H1 (cell line): ENCODE results near the gene NAA38. TPM values are rescaled to one million over a fixed set of nuclear protein-coding genes. Genes with fewer than 3 reads are reported as not detected.

Experiments
- CBX5 ChIP-seq: fragments of 300-800, 300-1000 bp; sonication (generic); IDR thresholded peaks from 2 replicates; pipeline ENCODE4 v1.7.1; 2016; ENCODE audit warnings: antibody characterized with exemption, low read length, low read depth
- CHD1 ChIP-seq: IDR thresholded peaks from 2 replicates; pipeline ENCODE4 v1.6.1; 2012; ENCODE audit warnings: low read depth, low read length, improper control_type of control experiment
- CHD7 ChIP-seq: fragments of 300-600 bp; sonication (generic); IDR thresholded peaks from 2 replicates; pipeline ENCODE4 v1.7.1; 2012; ENCODE audit warnings: low read length, moderate library complexity, mild to moderate bottlenecking, inconsistent platforms; ENCODE audit not compliant: insufficient replicate concordance
- RXRA ChIP-seq: IDR thresholded peaks from 2 replicates; pipeline ENCODE4 v1.6.1; 2011; ENCODE audit warnings: low read depth, mild to moderate bottlenecking, low read length, moderate library complexity; ENCODE audit not compliant: insufficient read depth
- SAP30 ChIP-seq: fragments of 300-600 bp; sonication (generic); IDR thresholded peaks from 2 replicates; pipeline ENCODE4 v1.7.1; 2012; ENCODE audit warnings: low read length, moderate library complexity, mild to moderate bottlenecking, inconsistent platforms; ENCODE audit not compliant: insufficient read depth, insufficient replicate concordance
- polyA plus RNA-seq, 7 experiments: library from polyadenylated mRNA; depleted of rRNA in 3 of 7; stranded (reverse) in 5 of 7; unstranded in 2 of 7; fragments of >200 nt in 5 of 7; fragments of 200-250 nt in 2 of 7; gene quantifications; 1 replicate in 5 of 7; 2 replicates in 1 of 7; 4 replicates in 1 of 7; pipeline versions ENCODE4 v1.2.1 to v1.2.3, GENCODE V29; 2011 to 2013; ENCODE audit warnings: missing spikeins in 2 of 7, mixed read lengths in 2 of 7
- total RNA-seq: library from RNA; stranded (reverse); fragmentation: NEBNext Ultra II Directional; extraction: Animal tissue kit (Norgen Biotek cat#: 25700); gene quantifications from 2 replicates; pipeline ENCODE4 v1.2.1, GENCODE V29; 2021
- TF ChIP-seq, protein P1 (sequence below): IDR thresholded peaks from 2 replicates; pipeline ENCODE4 v1.6.1; 2011; ENCODE audit warnings: low read length, improper control_type of control experiment

NAA38 gene
- total and polyA plus RNA-seq, 2 of the 8 experiments (the other 6 are each of a cell fraction or from before 2014, with no cell fraction given): 30.2 to 109 TPM

DNA sequence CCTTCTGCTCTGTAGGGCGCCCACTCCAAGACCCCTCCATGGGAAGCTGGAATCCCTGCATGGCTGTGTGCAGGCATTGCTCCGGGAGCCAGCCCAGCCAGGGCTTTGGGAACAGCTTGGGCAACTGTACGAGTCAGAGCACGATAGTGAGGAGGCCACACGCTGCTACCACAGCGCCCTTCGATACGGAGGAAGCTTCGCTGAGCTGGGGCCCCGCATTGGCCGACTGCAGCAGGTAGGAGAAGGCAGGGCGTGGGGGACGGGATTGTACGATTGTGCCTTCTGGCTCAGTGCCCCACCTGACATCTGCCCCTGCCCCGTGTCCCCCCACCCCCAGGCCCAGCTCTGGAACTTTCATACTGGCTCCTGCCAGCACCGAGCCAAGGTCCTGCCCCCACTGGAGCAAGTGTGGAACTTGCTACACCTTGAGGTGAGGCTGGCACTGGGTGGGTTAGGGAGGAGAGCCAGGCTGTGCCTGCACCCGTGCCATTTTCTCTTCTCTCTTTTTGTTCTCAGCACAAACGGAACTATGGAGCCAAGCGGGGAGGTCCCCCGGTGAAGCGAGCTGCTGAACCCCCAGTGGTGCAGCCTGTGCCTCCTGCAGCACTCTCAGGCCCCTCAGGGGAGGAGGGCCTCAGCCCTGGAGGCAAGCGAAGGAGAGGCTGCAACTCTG, 11.2 kb downstream of the NAA38 start (continued):
- TF ChIP-seq CHD7: no peak
- no peak for TF ChIP-seq CHD1
- no peak for TF ChIP-seq CBX5
- TF ChIP-seq SAP30: no peak
- no peak for TF ChIP-seq RXRA
- TF ChIP-seq, protein P1, sequence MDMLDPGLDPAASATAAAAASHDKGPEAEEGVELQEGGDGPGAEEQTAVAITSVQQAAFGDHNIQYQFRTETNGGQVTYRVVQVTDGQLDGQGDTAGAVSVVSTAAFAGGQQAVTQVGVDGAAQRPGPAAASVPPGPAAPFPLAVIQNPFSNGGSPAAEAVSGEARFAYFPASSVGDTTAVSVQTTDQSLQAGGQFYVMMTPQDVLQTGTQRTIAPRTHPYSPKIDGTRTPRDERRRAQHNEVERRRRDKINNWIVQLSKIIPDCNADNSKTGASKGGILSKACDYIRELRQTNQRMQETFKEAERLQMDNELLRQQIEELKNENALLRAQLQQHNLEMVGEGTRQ: no peak
